ENCODE data around the gene MRE11. TPM values are rescaled to one million over a fixed set of nuclear protein-coding genes. Genes with fewer than 3 reads are reported as not detected.

The MRE11 gene
- total RNA-seq, 1 experiment from 2014 or later, result 40.7 TPM

DNA sequence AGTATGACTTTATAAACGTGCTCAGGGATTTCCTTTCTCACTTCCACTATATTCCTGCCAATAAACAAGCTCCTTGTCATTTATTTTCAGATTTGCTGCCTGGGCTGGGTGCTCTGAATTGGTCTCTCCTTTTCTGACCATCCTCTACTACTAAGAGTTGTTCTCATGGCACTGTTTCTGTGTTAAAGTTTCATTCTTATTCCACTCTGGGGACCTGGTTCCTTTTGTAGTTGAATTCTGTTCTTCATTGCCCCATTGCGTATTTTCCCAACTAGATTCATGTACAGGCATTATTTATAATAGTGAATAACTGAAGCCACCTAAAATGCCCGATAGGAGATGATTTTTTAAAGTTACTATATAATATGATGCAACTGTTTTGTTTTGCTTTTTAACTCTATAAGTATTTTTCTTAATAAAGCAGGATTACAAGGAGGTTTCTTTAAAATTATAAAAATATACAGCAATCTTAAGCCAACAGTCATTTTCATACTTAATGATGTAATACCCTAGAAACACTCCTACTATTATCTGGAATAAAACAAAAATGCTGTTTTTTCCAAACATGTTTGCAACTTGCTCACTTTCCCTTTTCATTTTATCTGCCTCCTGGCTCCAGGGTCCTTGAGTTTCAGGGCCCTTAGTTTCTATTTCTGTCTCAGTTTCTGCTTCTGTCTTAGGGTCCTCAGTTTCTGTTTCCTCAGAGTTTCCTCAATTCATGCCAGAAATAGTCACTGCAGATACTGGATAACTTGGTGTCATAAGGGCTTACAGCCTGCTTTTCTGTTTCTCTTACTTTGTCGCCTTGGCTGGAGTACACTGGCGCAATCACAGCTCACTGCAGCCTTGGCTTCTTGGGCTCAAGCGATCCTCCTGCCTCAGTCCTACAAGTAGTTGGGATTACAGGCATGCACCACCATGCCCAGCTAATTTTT lies 40.3 kb upstream of the MRE11 start:
- H3K9me3 Mint-ChIP-seq, result no peaks in the 10 kb centered on the region
- no peak overlapping the region for H3K18ac ChIP-seq (ENCODE audit: insufficient read length, low read depth, low read length)
- H2BK12ac ChIP-seq (ENCODE audit: insufficient read length, low read depth, low read length), result no peak overlapping the region
- no peak overlapping the region for H2BK20ac ChIP-seq (ENCODE audit: low read depth, low read length, poor library complexity, severe bottlenecking)
- H3K23ac ChIP-seq (ENCODE audit: insufficient read length, low read depth, low read length), result no peak overlapping the region
- H3K27me3 Mint-ChIP-seq (ENCODE audit: low read depth), result peaks cover 3% of the 10 kb centered on the region; the same call in 1 of the 2 replicates
- no peak overlapping the region for H3K9ac ChIP-seq (ENCODE audit: extremely low read depth, insufficient read length, low read length)
- no peaks in the 10 kb centered on the region for H3K9me3 ChIP-seq (ENCODE audit: control insufficient read depth, low read depth, low read length)
- no peaks in the 10 kb centered on the region for H3K27me3 ChIP-seq (ENCODE audit: insufficient read depth, low read length)
- no peak overlapping the region for H2BK120ac ChIP-seq (ENCODE audit: low read depth, low read length, poor library complexity, severe bottlenecking)
- H2BK15ac ChIP-seq (ENCODE audit: low read depth, low read length), result no peak overlapping the region
- no peaks in the 10 kb centered on the region for H3K79me1 ChIP-seq (ENCODE audit: insufficient read depth, low read depth, low read length, poor library complexity, severe bottlenecking)
- no peak overlapping the region for H4K91ac ChIP-seq (ENCODE audit: insufficient read length, low read depth, low read length)
- no peaks in the 10 kb centered on the region for H4K20me1 ChIP-seq (ENCODE audit: control insufficient read depth, insufficient read depth, insufficient read length)
- H2AK5ac ChIP-seq (ENCODE audit: insufficient read length, low read length), result no peak overlapping the region
- no peak overlapping the region for H3K27ac Mint-ChIP-seq
- H3K4me2 ChIP-seq (ENCODE audit: insufficient read depth, insufficient read length, low read length), result no peak overlapping the region
- no peak overlapping the region for H3T11ph ChIP-seq (ENCODE audit: low read length)
- no peak overlapping the region for H3K4ac ChIP-seq (ENCODE audit: low read depth, low read length)
- H3K4me1 ChIP-seq (ENCODE audit: insufficient read depth, low read length), result no peaks in the 10 kb centered on the region
- H4K5ac ChIP-seq (ENCODE audit: insufficient read length, low read depth, low read length), result no peak overlapping the region
- H3K27ac ChIP-seq (ENCODE audit: insufficient read length, low read depth, low read length), result no peak overlapping the region
- no peaks in the 10 kb centered on the region for H3K36me3 Mint-ChIP-seq (ENCODE audit: insufficient read depth in 1 of 3, low read depth in 3 of 3)
- H2AFZ ChIP-seq (ENCODE audit: low read length), result no peak overlapping the region
- no peaks in the 10 kb centered on the region; a peak in 1 of 4 replicates for H3K4me1 Mint-ChIP-seq
- H2BK5ac ChIP-seq (ENCODE audit: insufficient read length, low read length), result no peak overlapping the region
- no peak overlapping the region for H3K56ac ChIP-seq (ENCODE audit: insufficient read length, low read depth, low read length)
- no peaks in the 10 kb centered on the region for H3K79me2 ChIP-seq (ENCODE audit: insufficient read depth, low read length)
- no peak for DNase-seq
- H4K8ac ChIP-seq (replicated peaks; ENCODE audit: insufficient read length, low read depth, low read length), result no peak overlapping the region
- no peak overlapping the region for H3K14ac ChIP-seq (ENCODE audit: insufficient read depth, low read length)
- no peaks in the 10 kb centered on the region for H3K23me2 ChIP-seq (ENCODE audit: insufficient read length, low read depth, low read length, poor library complexity, severe bottlenecking)
- TF ChIP-seq, protein P1, sequence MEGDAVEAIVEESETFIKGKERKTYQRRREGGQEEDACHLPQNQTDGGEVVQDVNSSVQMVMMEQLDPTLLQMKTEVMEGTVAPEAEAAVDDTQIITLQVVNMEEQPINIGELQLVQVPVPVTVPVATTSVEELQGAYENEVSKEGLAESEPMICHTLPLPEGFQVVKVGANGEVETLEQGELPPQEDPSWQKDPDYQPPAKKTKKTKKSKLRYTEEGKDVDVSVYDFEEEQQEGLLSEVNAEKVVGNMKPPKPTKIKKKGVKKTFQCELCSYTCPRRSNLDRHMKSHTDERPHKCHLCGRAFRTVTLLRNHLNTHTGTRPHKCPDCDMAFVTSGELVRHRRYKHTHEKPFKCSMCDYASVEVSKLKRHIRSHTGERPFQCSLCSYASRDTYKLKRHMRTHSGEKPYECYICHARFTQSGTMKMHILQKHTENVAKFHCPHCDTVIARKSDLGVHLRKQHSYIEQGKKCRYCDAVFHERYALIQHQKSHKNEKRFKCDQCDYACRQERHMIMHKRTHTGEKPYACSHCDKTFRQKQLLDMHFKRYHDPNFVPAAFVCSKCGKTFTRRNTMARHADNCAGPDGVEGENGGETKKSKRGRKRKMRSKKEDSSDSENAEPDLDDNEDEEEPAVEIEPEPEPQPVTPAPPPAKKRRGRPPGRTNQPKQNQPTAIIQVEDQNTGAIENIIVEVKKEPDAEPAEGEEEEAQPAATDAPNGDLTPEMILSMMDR (conservative IDR thresholded peaks at IDR 0.05), result no peak
- no peak overlapping the region for H3K4me3 Mint-ChIP-seq
- WGBS (ENCODE audit: extremely low coverage, insufficient read length, low lambda C conversion rate), result no CpG with 5 or more reads among the region's 6 CpGs

All from H9 (cell line).